ENCODE data around the gene PGK1.
"Not testable (repeated sequence)": the region's sequence is repeated elsewhere in the genome, so short reads cannot be mapped to it uniquely, and the experiment has no call there.

Gene PGK1

DNA sequence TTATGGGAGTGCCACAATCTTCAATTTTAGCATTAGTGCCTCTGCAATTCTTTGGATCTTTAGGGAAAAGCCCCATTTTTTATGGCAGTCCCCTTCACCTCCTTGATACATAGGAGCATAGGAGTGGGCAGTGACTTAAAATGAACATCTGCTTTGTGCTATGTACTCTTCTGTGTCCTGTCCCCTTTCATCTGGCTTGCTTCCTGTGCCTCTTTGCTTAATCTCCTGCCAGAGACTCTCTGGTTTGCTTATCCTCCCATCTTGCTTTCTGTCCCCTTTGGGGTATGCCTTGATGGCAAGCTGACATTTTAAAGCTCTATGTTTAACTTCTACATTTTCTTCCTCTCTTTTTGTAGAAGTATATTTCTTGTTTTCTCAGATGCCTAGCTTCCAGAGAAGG is 12.3 kb downstream of the PGK1 start:
- no peak for DNase-seq (ENCODE audit: low read depth)

DNA sequence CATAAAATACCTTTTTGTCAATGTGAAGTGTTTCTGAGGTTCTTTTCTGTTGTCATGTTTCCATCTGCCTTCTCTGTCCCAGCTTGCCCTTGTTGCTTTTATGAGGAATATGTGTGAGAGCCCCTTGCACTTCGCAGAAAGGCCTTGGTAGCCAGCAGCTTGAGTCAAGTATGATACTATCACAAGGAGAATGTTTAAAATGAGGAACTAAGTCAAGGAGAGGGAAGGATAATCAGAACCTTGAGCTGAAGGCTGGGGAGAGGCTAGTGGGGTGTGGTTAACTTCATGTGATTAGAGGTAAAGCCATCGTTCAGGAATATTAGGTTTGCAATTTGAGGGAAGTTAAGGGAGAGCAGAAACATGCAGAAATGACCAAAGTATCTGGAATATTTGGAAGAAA is 12.7 kb downstream of the PGK1 start:
- DNase-seq (ENCODE audit: low read depth): no peak

DNA sequence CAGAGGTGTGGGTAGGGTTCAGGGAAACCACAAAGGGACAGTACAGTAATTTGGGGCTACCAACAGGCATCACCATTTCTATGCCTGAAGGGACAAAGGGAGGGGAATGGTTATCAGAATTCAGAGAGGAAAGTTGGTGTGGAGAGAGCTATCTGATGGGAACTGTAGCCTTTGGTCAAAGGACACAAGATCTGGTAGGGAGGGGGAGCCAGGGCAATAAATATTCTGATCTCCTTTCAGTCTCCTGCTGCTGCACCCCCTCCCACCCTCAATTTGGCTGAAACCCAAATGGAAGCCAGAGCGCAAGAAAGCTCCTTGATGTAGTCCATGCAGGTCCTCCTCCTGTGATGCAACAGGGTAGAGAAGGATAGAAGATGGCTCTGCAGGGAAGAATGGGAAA is 14.6 kb downstream of the PGK1 start:
- no peak for DNase-seq (ENCODE audit: low read depth)

DNA sequence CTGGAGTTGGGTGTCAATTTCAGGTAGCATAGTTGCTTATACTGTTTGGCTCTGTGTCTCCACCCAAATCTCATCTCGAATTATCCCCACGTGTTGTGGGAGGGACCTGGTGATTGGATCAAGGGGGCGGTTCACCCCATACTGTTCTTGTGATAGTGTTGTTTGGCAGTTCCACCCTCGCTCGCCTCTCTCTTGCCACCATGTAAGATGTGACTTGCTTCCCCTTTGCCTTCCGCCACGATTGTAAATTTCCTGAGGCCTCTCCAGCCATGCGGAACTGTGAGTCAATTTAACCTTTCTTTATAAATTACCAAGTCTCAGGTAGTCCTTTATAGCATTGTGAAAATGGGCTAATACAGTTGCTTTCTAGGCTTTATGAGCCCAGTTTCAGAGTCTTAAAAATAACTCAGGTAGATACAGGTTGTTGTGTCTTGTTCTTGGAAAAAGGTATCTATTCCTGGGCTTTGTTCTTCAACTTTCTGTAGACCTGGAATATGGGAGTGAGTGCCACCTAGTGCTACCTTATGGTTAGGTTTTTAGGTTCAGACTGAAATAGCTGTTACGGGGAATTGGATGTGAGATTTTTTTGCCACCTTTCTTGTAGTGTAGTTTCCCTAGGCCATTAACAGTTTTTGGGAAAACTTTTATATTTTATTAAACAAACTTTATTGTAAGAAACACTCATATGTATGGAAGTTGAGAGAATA is 15.6 kb downstream of the PGK1 start:
- DNase-seq (ENCODE audit: low read depth): no peak

DNA sequence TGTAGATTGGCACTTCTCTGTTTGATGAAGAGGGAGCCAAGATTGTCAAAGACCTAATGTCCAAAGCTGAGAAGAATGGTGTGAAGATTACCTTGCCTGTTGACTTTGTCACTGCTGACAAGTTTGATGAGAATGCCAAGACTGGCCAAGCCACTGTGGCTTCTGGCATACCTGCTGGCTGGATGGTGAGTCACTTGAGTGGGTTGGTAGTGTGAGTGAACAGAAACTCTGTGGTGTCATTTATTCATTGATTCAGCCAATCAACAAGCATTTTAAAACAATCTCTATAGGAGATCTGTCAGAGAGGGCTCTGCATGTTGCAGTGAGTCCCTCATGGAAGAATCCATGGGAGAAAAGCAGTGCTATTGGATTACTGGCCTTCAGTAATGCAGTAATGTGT is 19.1 kb downstream of the PGK1 start:
- no peak for DNase-seq (ENCODE audit: low read depth)

DNA sequence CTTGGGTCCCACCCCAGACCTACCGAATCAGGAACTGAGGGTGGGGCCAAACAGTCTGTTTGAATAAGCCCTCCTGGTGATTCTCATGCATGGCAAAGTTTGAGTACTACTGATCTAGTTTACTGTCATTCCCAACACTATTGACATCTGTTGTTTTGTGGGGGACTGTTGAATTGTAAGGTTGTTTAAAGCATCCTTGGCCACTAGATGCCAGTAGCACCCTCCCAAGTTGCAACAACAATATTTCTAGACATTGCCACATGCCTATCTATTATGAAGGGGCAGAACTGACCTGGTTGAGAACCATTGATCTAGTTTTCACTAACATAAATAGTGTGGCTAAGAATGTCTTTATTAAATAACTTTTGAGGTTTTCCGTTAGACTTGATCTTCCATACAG is 20.3 kb downstream of the PGK1 start:
- DNase-seq (ENCODE audit: low read depth): no peak

DNA sequence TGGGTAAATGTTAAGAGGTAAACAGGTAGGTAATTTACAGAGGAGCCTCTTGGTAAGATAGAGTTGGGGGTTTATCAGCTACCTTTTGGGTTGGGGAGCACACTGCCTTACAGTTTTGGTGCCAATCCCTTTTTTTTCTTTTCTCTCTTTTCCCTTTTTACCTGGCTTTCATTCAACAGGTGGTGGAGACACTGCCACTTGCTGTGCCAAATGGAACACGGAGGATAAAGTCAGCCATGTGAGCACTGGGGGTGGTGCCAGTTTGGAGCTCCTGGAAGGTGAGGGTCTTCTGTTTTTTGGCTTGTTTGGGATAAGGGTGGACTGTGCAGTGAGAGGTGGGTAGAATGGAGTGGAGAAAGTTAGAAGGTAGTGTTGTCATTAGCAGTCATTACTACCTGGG is 21.1 kb downstream of the PGK1 start:
- DNase-seq (ENCODE audit: low read depth): no peak

DNA sequence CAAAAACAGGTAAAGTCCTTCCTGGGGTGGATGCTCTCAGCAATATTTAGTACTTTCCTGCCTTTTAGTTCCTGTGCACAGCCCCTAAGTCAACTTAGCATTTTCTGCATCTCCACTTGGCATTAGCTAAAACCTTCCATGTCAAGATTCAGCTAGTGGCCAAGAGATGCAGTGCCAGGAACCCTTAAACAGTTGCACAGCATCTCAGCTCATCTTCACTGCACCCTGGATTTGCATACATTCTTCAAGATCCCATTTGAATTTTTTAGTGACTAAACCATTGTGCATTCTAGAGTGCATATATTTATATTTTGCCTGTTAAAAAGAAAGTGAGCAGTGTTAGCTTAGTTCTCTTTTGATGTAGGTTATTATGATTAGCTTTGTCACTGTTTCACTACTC is 21.7 kb downstream of the PGK1 start:
- not testable (repeated sequence) for DNase-seq (ENCODE audit: low read depth)

DNA sequence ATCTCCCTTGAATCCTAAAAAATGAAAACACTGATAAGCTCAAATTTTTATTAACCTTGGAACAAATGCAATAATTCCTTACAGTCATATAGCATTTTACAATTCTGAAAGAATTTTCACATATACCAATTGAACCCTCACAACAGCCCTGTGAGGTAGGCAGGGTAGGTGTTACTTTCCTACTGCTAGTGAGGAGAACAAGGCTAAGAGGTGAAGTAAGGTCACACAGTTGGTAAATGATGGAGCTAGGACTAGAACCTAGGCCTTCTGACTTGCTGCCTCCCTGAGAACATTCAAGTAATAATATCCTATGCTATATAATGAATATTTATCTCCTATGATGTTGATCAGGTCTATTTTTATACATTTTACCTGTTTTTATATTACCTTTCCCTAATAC is 25.7 kb downstream of the PGK1 start:
- DNase-seq (ENCODE audit: low read depth): no peak

DNA sequence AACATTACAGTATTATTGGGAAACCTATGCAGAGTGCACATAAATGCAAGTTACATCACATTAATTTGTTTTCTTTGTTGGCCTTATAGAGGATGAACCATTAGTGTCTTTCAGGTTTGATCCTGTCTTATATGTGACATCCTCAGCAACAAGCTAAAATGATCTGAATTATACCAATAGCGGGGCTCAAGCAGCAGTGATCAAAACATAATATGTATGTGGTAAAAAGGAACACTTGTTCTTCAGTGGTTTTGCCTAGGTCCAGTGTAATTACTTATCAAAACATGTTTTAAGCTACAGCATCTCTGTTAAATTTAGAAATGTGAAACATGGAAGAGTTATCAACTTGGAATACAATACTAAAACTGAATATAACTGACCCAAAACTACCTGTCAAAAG is 26.3 kb downstream of the PGK1 start:
- DNase-seq (ENCODE audit: low read depth): no peak

DNA sequence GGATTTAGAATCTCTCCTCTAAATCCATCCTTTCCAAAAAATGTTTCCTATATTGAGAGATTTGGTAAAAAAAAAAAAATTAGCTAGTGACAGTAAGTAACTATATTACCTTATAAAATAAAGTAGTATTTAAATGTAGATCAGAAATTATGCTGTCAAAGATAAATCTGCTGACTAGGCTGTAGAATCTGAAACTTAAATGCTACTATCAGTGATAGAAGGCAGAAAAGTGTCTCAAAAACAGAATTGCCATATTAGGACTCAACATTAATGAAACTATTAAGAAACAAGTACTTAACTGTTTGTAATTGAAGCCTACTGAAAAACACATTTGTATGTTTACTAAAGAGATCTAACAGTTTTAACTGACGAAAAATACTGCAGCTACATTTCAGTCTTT is 27.1 kb downstream of the PGK1 start:
- DNase-seq (ENCODE audit: low read depth): no peak

DNA sequence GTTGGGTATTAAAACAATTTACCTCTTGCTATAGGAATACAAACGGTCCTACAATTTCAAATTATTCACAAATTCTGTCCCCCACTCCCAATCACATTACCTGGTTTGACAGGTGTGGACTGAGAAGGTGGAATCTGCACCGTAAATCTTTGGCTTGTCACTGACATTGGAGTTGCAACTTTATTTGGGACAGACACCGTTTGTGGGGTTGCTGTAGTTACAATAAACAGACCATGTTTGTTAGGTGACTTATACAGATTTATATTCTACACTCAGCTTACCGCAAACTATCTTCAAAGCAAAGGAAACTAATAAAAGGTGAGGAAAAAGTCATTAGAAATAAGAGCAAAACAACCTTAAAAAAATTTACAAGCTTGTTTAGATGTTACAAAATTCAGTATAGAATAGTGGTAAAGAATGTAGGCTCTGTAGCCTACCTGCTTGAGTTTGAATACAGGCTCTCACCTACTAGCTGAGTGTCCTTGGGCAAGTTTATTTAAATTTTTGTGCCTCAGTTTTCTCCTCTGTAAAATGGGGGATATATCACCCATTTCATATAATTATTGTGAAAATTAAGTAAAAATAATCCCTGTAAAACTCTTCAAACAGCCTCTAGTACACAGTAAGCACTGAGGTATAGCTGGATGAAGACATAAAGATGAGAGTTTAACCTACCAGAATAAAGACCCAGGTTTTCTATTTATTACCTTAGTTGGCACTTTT is 29.4 kb downstream of the PGK1 start:
- DNase-seq (ENCODE audit: low read depth): no peak

DNA sequence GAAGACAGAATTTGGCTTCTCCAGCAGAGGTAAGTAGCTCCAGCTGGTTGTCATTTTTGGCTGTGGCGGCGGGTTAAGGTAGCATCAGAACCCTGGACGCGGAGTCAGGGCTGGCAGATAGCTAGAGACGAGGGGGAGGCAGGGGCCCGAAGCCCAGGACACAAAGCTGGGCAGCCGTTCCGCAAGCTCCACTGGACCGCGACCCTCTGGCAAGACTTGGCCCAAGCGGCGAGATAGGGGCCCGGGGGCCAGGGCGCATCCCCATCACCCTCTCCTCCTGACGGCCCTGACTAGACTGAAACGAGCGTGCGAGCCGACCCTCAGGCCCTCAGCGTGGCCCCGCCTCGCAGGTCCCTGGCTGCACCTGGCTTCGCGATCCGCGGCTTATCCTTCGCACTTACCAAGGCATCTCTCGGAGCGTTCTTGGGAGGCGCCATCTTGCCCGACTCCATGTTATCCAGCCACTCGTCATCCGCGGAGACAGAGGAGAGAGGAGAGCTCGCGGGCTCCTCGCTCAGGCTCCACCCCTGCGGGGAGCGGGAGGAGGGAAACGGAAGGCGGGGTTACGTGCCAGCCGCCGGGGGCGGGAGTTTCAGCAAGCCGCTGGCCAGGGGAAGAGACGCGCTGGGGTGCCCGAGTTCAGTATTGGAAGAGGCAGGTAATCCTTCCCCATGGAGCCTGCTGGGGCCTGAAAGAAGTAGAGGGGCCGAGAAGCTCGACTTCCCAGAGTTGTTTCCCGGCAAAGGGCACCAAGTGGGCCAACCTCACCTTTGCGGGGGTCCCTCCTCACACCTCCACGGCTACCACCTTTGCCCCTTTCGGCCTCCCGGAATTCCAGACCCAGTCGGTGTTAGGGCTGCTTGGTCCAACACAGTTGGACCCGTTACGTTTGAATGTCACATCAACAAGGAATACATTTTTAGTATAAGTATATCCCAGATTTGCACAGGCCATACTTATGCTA is 35.4 kb downstream of the PGK1 start, which contains the start of gene TAF9B:
TAF9B (minus strand) TSS at position 491 of the 964 bp plus-strand sequence; CDS start at position 452, 39 bp downstream.
- DNase-seq (ENCODE audit: low read depth): peak; percentile 63

DNA sequence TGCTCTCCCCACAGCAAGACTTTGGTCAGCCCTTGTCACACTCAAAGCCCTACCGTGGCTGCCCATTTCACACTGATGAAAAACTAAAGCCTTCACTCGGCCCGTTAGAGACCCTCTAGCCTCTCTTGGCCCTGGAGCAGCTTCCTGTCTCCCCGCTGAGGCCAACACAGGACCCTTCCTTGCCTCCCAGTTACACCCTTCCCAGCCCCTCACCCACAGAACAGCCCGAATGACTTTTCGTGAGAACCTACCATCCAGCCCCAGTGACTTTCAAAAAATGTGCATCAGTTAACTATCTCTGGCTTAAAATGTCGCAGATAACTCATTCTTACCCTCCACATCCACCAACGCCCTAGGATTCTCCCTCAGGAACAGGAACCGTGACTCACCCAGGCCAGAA is 36.2 kb downstream of the PGK1 start:
- no peak for DNase-seq (ENCODE audit: low read depth)

DNA sequence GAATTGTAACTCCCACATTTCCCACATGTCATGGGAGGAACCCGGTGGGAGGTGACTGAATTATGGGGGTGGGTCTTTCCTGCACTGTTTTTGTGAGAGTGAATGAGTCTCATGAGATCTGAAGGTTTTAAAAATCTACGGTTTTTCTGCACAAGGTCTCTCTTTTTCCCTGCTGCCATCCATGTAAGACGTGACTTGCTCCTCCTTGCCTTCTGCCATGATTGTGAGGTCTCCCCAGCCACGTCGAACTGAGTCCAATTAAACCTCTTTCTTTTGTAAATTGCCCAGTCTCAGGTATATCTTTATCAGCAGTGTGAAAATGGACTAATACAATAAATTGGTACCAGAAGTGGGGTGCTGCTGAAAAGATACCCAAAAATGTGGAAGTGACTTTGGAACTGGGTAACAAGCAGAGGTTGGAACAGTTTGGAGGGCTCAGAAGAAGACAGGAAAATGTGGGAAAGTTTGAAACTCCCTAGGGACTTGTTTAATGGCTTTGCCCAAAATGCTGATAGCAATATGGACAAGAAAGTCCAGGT is 43.0 kb downstream of the PGK1 start:
- not testable (repeated sequence) for DNase-seq (ENCODE audit: low read depth)

DNA sequence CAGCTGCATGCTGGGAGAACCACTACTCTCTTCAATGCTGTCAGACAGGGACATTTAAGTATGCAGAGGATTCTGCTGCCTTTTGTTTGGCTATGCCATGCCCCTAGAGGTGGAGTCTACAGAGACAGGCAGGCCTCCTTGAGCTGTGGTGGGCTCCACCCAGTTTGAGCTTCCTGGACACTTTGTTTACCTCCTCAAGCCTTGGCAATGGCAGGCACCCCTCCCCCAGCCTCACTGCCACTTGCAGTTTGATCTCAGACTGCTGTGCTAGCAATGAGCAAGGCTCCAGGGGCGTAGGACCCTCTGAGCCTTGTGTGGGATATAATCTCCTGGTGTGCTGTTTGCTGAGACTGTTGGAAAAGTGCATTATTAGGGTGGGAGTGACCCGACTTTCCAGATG is 53.3 kb downstream of the PGK1 start:
- not testable (repeated sequence) for DNase-seq (ENCODE audit: low read depth)

DNA sequence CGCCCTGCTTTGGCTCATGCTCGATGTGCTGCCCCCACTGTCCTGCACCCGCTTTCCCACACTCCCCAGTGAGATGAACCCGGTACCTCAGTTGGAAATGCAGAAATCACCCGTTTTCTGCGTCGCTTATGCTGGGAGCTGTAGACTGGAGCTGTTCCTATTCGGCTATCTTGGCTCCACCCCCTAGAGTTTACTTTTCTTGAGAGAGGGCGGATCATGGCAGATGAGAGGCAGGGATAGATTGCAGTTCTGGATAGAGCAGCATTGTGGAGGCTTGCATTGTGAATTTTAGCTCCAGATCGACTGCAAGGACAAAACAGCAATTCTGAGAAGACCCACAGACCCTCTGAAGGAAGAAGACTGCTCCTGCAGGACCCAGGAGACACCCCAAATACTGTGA is 53.8 kb downstream of the PGK1 start:
- DNase-seq (ENCODE audit: low read depth): not testable (repeated sequence)

DNA sequence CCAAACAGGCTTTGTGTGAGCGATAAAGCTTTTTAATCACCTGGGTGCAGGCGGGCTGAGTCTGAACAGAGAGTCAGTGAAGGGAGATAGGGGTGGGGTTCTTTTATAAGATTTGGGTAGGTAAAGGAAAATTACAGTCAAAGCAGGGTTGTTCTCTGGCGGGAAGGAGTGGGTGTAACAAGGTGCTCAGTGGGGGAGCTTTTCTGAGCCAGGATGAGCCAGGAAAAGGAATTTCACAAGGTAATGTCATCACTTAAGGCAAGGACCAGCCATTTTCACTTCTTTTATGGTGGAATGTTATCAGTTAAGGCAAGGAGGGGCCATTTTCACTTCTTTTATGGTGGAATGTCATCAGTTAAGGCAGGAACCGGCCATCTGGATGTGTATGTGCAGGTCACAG is 56.7 kb downstream of the PGK1 start:
- DNase-seq (ENCODE audit: low read depth): not testable (repeated sequence)

DNA sequence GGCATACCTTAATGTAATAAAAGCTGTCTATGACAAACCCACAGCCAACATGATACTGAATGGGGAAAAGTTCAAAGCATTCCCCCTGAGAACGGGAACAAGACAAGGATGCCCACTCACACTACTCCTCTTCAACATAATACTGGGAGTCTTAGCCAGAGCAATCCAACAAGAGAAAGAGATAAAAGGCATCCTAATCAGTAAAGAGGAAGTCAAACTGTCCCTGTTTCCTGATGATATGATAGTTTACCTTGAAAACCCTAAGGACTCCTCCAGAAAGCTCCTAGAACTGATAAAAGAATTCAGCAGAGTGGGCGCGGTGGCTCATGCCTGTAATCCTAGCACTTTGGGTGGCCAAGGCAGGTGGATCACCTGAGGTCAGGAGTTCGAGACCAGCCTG is 59.1 kb downstream of the PGK1 start:
- not testable (repeated sequence) for DNase-seq (ENCODE audit: low read depth)

DNA sequence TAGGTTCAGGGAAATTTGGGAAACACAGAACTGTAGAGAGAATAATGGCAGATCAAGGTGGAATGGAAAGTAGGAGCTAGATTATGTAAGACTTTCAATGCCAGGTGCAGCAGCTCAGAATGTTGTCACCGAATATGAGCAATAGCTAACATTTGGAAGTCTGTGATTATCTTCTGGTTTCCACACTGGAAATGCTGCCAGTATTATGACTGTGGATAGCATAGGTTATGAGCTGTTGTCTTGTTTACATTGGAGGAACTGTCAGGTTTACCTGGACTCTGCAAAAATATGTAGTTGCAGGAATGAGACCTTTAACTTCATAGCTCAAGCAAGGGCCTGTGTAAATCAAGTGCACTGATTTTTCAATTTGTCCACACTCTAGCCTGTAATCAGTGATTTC is 61.4 kb downstream of the PGK1 start:
- DNase-seq (ENCODE audit: low read depth): no peak

DNA sequence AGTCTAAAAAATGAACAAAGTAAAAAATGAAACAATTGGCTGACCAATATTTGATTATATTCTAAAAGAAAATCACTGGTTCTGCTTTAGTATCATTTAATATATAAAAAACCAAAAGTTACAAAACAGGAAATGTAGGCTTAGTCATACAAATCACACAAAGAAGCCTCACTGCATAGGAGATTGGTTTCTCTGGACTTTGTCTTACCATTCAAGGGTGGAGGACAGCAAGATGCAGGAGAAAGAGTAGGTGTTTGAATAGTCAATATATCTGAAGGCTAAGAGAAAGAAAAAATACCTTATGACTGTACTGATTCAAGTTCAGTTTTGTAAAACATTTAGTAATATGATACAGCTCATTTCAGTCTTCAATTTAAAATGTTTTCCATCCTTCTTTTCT is 64.0 kb downstream of the PGK1 start:
- no peak for DNase-seq (ENCODE audit: low read depth)

All from stimulated activated CD8-positive, alpha-beta memory T cell treated with anti-CD3 and anti-CD28 coated beads, Interleukin-12 subunit alpha, Interleukin-12 subunit beta, amount 100 ng/mL, for 4 hours (primary cell).